CD4-positive, alpha-beta memory T cell (primary cell): ENCODE data around the gene SBNO2. TPM values are rescaled to one million over a fixed set of nuclear protein-coding genes. Genes with fewer than 3 reads are reported as not detected.
"Not testable (repeated sequence)": the region's sequence is repeated elsewhere in the genome, so short reads cannot be mapped to it uniquely, and the experiment has no call there.

ENCODE experiments used
- CTCF ChIA-PET: fragments of 350-600 bp; sonication (Branson Sonifier 250); formaldehyde crosslinking; loops from one replicate; lab custom pipeline; 2021; ENCODE audit warnings: inconsistent platforms; ENCODE audit not compliant: partially characterized antibody; lab: Charles Lee
- POLR2A ChIA-PET: fragments of 350-600 bp; sonication (Branson Sonifier 250); formaldehyde crosslinking; loops from one replicate; lab custom pipeline; 2021; ENCODE audit not compliant: partially characterized antibody; lab: Charles Lee
- DNase-seq, 5 donors: peaks; one replicate each; pipeline versions ENCODE4 v3.0.0 to v3.0.0-alpha.2; 2020 to 2022; ENCODE audit warnings: mixed read lengths in 1 of 5
- H3K27ac ChIP-seq: one replicate; pipeline ENCODE4 v1.7.0; 2013; ENCODE audit warnings: low read depth, low read length
- H3K27me3 ChIP-seq: 2 replicates; pipeline ENCODE4 v1.7.0; 2013; ENCODE audit warnings: mild to moderate bottlenecking, low read length, moderate library complexity; ENCODE audit not compliant: insufficient read depth
- H3K36me3 ChIP-seq: 2 replicates; pipeline ENCODE4 v1.7.0; 2013; ENCODE audit warnings: mild to moderate bottlenecking, low read length, moderate library complexity; ENCODE audit not compliant: insufficient read depth
- H3K4me1 ChIP-seq: 2 replicates; pipeline ENCODE4 v1.7.0; 2013; ENCODE audit warnings: mild to moderate bottlenecking, low read length, moderate library complexity; ENCODE audit not compliant: insufficient read depth
- H3K4me3 ChIP-seq, 2 donors: one replicate each; pipeline ENCODE4 v1.7.0; 2013; ENCODE audit warnings: low read length in 2 of 2, mild to moderate bottlenecking in 1 of 2
- H3K9me3 ChIP-seq, 2 donors: one replicate each; pipeline ENCODE4 v1.7.0; 2013; ENCODE audit warnings: low read length in 2 of 2, control low read depth in 1 of 2; ENCODE audit not compliant: control insufficient read depth in 1 of 2
- H3K27ac Mint-ChIP-seq, 7 donors: one replicate each; pipeline ENCODE4 v1.8.0; 2020 to 2021; ENCODE audit warnings: mixed read lengths in 7 of 7, mild to moderate bottlenecking in 6 of 7, inconsistent platforms in 3 of 7, moderate library complexity in 3 of 7
- H3K27me3 Mint-ChIP-seq, 2 donors: one replicate each; pipeline ENCODE4 v1.8.0; 2020 to 2021; ENCODE audit warnings: mixed read lengths in 2 of 2
- H3K36me3 Mint-ChIP-seq, 2 donors: one replicate each; pipeline ENCODE4 v1.8.0; 2020 to 2021; ENCODE audit warnings: mixed read lengths in 2 of 2, inconsistent platforms in 1 of 2, mild to moderate bottlenecking in 1 of 2
- H3K4me1 Mint-ChIP-seq, 4 donors: one replicate each; pipeline ENCODE4 v1.8.0; 2020 to 2021; ENCODE audit warnings: mixed read lengths in 4 of 4, mild to moderate bottlenecking in 1 of 4
- H3K4me3 Mint-ChIP-seq, 8 donors: one replicate each; pipeline ENCODE4 v1.8.0; 2020 to 2021; ENCODE audit warnings: mixed read lengths in 8 of 8, mild to moderate bottlenecking in 7 of 8, moderate library complexity in 6 of 8, inconsistent platforms in 3 of 8
- H3K9me3 Mint-ChIP-seq, 8 donors: one replicate each; pipeline ENCODE4 v1.8.0; 2020 to 2021; ENCODE audit warnings: mixed read lengths in 8 of 8, mild to moderate bottlenecking in 5 of 8, inconsistent platforms in 3 of 8, moderate library complexity in 1 of 8
- intact Hi-C: fragments of 100-400 bp; cut with micrococcal nuclease; formaldehyde crosslinking; loops from one replicate; pipeline ENCODE4 v1.15.1; 2023
- polyA plus RNA-seq, 2 donors: library from polyadenylated mRNA; unstranded; fragments of 300-500 nt; fragmentation: Illumina TruSeq; gene quantifications; one replicate each; pipeline ENCODE4 v1.2.3, GENCODE V29; 2021
- total RNA-seq, 2 experiments: library from RNA; stranded (reverse); gene quantifications; one replicate each; pipeline ENCODE4 v1.2.3, GENCODE V29; 2021

SBNO2 gene
- total and polyA plus RNA-seq, 4 experiments from 2014 or later = 0.37 to 98.6 (median 48.1) TPM

DNA sequence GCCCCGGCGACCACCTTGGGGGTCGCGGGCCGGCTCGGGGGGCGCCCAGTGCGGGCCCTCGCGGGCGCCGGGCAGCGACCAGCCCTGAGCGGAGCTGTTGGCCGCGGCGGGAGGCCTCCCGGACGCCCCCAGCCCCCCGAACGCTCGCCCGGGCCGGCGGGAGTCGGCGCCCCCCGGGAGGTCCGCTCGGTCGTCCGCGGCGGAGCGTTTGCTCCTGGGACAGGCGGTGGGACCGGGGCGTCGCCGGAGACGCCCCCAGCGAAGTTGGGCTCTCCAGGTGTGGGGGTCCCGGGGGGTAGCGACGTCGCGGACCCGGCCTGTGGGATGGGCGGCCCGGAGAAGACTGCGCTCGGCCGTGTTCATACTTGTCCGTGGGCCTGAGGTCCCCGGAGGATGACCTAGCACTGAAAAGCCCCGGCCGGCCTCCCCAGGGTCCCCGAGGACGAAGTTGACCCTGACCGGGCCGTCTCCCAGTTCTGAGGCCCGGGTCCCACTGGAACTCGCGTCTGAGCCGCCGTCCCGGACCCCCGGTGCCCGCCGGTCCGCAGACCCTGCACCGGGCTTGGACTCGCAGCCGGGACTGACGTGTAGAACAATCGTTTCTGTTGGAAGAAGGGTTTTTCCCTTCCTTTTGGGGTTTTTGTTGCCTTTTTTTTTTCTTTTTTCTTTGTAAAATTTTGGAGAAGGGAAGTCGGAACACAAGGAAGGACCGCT is 32.2 kb upstream of the SBNO2 start:
- Mint-ChIP-seq H3K27me3 (no peaks in the 10 kb centered on the region), H3K4me3 (peak overlapping the region; percentile 93 to 96 (median 94)), H3K4me1 (peaks cover 9 to 52% (median 32%) of the 10 kb centered on the region in 4 donors), H3K9me3 (no peaks in the 10 kb centered on the region), H3K36me3 (peaks cover 0 to 14% of the 10 kb centered on the region in 2 donors), H3K27ac (peak overlapping the region; percentile 84 to 96 (median 95))
- no peaks in the 10 kb centered on the region for H3K27me3 ChIP-seq
- H3K4me3 ChIP-seq = peak overlapping the region; percentile 58 to 68
- peaks cover 6% of the 10 kb centered on the region for H3K36me3 ChIP-seq
- peak overlapping the region; percentile 78 for H3K27ac ChIP-seq
- no peaks in the 10 kb centered on the region for H3K9me3 ChIP-seq
- ChIA-PET CTCF (interaction anchor here (0.8 kb wide), 1 partner anchor 141 kb away, joined by 3 read pairs; no protein-coding TSS in a partner anchor), POLR2A (interaction anchor here (0.7 to 1.5 kb wide), 6 partner anchors 9 to 187 kb away, joined by 3 to 5 read pairs (median 4); no protein-coding TSS in a partner anchor)
- DNase-seq = no peak
- H3K4me1 ChIP-seq = peaks cover 58% of the 10 kb centered on the region
- intact Hi-C loops = no loop called here

DNA sequence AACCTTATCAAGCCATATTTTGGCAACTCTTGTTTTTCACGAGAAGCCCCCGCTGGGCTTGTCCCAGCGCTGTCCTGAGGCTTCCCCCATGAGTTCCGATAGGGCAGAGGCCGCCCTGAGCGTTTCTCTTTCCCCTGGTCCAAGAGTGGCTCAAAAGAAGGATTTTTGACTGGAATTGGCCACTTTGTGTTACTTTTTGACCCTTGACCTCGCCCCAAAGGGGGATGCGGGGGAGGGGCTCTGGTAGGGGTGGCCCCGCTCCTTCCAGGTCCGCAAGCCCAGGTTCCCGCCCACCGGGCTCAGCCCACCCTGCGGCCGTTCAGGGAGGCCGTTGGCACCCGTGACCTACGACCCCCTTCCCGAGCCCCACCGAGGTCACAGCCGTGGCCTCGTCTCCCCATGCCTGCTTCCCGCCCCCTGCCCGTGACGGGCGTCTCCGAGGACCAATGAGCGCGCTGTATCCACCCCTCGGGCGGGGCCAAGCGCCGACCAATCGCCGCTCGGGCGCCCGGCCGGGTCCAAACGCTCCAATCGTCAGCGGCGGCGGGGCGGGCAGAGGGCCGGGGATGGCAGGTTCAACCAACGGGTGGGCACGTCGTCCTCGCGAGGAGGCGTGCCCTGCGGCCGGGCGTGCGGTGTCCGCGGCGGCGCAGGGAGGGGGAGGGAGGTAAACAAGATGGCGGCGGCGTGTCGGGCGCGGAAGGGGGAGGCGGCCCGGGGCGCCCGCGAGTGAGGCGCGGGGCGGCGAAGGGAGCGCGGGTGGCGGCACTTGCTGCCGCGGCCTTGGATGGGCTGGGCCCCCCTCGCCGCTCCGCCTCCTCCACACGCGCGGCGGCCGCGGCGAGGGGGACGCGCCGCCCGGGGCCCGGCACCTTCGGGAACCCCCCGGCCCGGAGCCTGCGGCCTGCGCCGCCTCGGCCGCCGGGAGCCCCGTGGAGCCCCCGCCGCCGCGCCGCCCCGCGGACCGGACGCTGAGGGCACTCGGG is 31.3 kb upstream of the SBNO2 start, which contains the start of gene STK11:
STK11 (plus strand) TSS at position 665 of the 986 bp plus-strand sequence. CDS start 1,136 bp downstream, outside the sequence.
- Histone ChIP-seq H3K27ac (peak within 1 kb of the TSS; percentile 78), H3K4me1 (peaks cover 53% of the 10 kb centered on the region), H3K4me3 (peak within 1 kb of the TSS; percentile 75 to 81), H3K36me3 (peaks cover 6% of the 10 kb centered on the region), H3K9me3 (no peaks in the 10 kb centered on the region), H3K27me3 (no peaks in the 10 kb centered on the region)
- DNase-seq = peak; percentile 98 to 100 (median 99)
- Mint-ChIP-seq H3K36me3 (peaks cover 0 to 14% of the 10 kb centered on the region in 2 donors), H3K9me3 (no peaks in the 10 kb centered on the region), H3K27ac (peak within 1 kb of the TSS; percentile 84 to 96 (median 95)), H3K4me3 (peak within 1 kb of the TSS; percentile 93 to 96 (median 94)), H3K27me3 (no peaks in the 10 kb centered on the region), H3K4me1 (peaks cover 9 to 51% (median 28%) of the 10 kb centered on the region in 4 donors)
- CTCF ChIA-PET = no interaction called here
- intact Hi-C loops = no loop called here
- POLR2A ChIA-PET = interaction anchor here (1.5 to 2.0 kb wide), 3 partner anchors 13 to 175 kb away, joined by 4 to 7 read pairs (median 5); partner anchors contain the start of gene POLR2E

DNA sequence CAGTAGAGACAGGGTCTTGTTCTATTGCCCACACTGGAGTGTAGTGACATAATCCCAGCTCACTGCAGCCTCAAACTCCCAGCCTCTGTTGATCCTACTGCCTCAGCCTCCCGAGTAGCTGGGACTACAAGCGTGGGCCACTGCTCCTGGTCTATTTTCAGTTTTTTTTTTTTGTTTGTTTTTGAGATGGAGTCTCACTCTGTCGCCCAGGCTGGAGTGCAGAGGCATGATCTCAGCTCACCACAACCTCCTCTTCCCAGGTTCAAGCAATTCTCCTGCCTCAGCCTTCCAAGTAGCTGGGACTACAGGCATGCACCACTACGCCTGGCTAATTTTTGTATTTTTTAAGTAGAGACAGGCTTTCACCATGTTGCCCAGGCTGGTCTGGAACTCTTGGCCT is 26.5 kb upstream of the SBNO2 start:
- intact Hi-C loops = not testable (repeated sequence)
- POLR2A ChIA-PET = interaction anchor here (1.0 to 1.7 kb wide), 2 partner anchors 69 to 112 kb away, joined by 4 to 5 read pairs; partner anchors contain the start of gene CIRBP

DNA sequence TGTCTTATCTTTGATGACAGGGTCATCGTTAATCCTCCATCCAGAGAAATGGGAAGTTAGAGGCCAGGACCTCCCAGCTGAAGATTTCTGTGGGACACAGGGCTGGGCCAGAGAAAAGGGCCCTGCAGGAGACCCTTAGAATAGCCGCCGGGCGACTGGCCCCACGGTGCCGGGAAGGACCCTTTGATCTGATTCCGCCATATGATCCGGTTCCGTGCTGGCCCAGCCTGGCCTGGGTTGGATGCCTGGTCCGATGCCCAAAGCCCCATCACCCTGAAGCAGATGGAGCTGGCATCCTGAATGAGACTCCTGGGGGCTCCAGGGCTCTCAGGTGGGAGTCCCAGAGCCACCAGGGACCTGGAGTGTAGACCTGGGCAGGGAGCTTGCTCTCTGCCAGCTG is 25.5 kb upstream of the SBNO2 start:
- ChIA-PET CTCF (interaction anchor here (1.1 to 1.9 kb wide), 3 partner anchors 86 to 218 kb away, joined by 3 to 4 read pairs (median 4); no protein-coding TSS in a partner anchor), POLR2A (interaction anchor here (0.8 to 1.7 kb wide), 4 partner anchors 39 to 133 kb away, joined by 3 to 5 read pairs (median 3); partner anchors contain the start of genes ARHGAP45 and CIRBP)
- no peaks in the 10 kb centered on the region for H3K27me3 ChIP-seq
- no peaks in the 10 kb centered on the region for H3K9me3 ChIP-seq
- H3K27ac ChIP-seq = no peak overlapping the region
- no peak overlapping the region for H3K4me3 ChIP-seq
- H3K27ac Mint-ChIP-seq = peak overlapping the region in 1 of 7 donors; percentile 46
- H3K27me3 Mint-ChIP-seq = no peaks in the 10 kb centered on the region
- peak in 1 of 5 donors; percentile 9 for DNase-seq
- H3K36me3 ChIP-seq = no peaks in the 10 kb centered on the region
- intact Hi-C loops = no loop called here
- peaks cover 20% of the 10 kb centered on the region for H3K4me1 ChIP-seq
- H3K4me3 Mint-ChIP-seq = no peak overlapping the region
- H3K9me3 Mint-ChIP-seq = no peaks in the 10 kb centered on the region
- no peaks in the 10 kb centered on the region for H3K36me3 Mint-ChIP-seq
- H3K4me1 Mint-ChIP-seq = peaks cover 7 to 17% (median 14%) of the 10 kb centered on the region in 4 donors

More for the DNA sequence above, 26.5 kb upstream of the SBNO2 start:
- H3K27ac Mint-ChIP-seq = peak overlapping the region in 1 of 7 donors; percentile 27
- CTCF ChIA-PET = interaction anchor here (1.0 to 1.9 kb wide), 3 partner anchors 44 to 219 kb away, joined by 3 to 4 read pairs (median 4); no protein-coding TSS in a partner anchor
- not testable (repeated sequence) for H3K27ac ChIP-seq, H3K9me3 ChIP-seq, H3K36me3 Mint-ChIP-seq, H3K27me3 ChIP-seq, H3K9me3 Mint-ChIP-seq, H3K36me3 ChIP-seq, H3K27me3 Mint-ChIP-seq, DNase-seq, H3K4me3 ChIP-seq, H3K4me3 Mint-ChIP-seq
- peaks cover 27% of the 10 kb centered on the region for H3K4me1 ChIP-seq
- H3K4me1 Mint-ChIP-seq = peaks cover 7 to 23% (median 16%) of the 10 kb centered on the region in 4 donors

DNA sequence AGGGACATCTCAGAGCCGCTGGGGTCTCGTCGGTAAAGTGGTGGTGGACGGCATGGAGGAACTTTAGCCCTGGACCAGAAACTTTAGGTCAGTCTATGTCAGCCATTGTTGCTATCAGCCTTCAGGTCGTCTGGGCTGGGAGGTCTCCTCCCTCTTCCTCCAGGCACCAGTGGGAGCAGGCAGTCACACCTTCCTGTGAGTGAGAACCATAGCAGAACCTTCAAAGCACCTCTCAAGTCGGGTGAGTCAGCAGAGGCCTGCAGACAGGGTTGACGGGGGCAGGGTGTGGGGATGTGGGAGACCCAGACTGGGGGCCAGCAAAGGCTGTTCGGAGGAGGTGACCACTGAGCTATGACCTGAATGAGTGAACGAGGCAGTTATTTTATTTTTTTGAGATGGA is 15.4 kb upstream of the SBNO2 start:
- H3K9me3 Mint-ChIP-seq = no peaks in the 10 kb centered on the region
- Histone ChIP-seq H3K4me1 (peaks cover 39% of the 10 kb centered on the region), H3K36me3 (no peaks in the 10 kb centered on the region), H3K9me3 (no peaks in the 10 kb centered on the region), H3K4me3 (no peak overlapping the region), H3K27ac (no peak overlapping the region), H3K27me3 (no peaks in the 10 kb centered on the region)
- DNase-seq = peak in 2 of 5 donors; percentile 36 to 68
- H3K27me3 Mint-ChIP-seq = no peaks in the 10 kb centered on the region
- peaks cover 13 to 30% (median 18%) of the 10 kb centered on the region in 4 donors for H3K4me1 Mint-ChIP-seq
- H3K36me3 Mint-ChIP-seq = no peaks in the 10 kb centered on the region
- CTCF ChIA-PET = interaction anchor here (1.3 kb wide), 1 partner anchor 76 kb away, joined by 3 read pairs; no protein-coding TSS in a partner anchor
- POLR2A ChIA-PET = interaction anchor here (0.9 kb wide), 1 partner anchor 80 kb away, joined by 3 read pairs; the partner anchor contains the start of gene CIRBP
- intact Hi-C loops = loop anchor here (1.0 kb wide), 1 partner anchor 132 kb away; no protein-coding TSS in a partner anchor
- H3K4me3 Mint-ChIP-seq = peak overlapping the region in 6 of 8 donors; percentile 39 to 73 (median 50)
- H3K27ac Mint-ChIP-seq = peak overlapping the region in 6 of 7 donors; percentile 30 to 92 (median 79)

DNA sequence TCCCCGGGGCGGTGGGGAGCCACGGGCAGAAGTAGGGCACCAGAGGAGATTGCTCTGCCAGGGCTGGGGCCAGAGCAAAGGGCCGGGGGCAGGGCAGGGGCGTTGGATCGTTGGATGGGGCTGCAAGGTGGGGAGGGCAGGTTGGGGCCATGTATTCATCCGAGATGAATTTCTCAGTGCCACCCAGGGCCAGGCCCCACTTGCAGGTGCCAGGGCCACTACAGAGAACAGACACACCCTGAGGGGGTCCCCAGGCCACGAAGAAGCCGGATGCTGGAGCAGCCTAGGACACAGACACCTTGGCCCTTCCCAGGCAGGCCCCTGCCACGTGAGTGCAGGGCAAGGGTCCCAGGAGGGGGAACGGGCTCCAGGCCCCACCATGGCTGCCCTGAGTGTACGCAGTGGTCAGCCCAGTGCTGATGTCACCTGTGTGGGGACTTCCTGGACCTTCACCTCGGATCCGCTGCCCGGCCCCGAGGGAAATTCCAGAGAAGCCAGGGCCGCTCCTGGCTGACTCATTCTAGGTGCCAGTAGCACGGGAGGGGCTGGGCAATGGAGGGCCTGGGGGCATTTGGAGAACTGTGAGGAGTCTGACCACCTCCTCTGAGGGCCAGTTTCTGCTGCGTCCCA is 9.6 kb upstream of the SBNO2 start:
- H3K27ac ChIP-seq = no peak overlapping the region
- peaks cover 12% of the 10 kb centered on the region for H3K4me1 ChIP-seq
- no peaks in the 10 kb centered on the region for H3K36me3 ChIP-seq
- H3K9me3 ChIP-seq = no peaks in the 10 kb centered on the region
- no peaks in the 10 kb centered on the region for H3K27me3 ChIP-seq
- no peaks in the 10 kb centered on the region for H3K9me3 Mint-ChIP-seq
- no peak overlapping the region for H3K4me3 ChIP-seq
- DNase-seq = peak in 1 of 5 donors; percentile 17
- intact Hi-C loops = no loop called here
- H3K36me3 Mint-ChIP-seq = no peaks in the 10 kb centered on the region
- CTCF ChIA-PET = no interaction called here
- H3K4me1 Mint-ChIP-seq = peaks cover 6 to 12% (median 7%) of the 10 kb centered on the region in 4 donors
- POLR2A ChIA-PET = no interaction called here
- H3K4me3 Mint-ChIP-seq = no peak overlapping the region
- H3K27me3 Mint-ChIP-seq = no peaks in the 10 kb centered on the region
- H3K27ac Mint-ChIP-seq = no peak overlapping the region
